K562 (cell line): ENCODE measurements around the gene CAPZB. TPM values are rescaled to one million over a fixed set of nuclear protein-coding genes. Genes with fewer than 3 reads are reported as not detected.

Experiments used
- BRCA1 ChIP-seq, 2 experiments: fragments of 450-650 bp in 1 of 2; sonication (generic) in 1 of 2; formaldehyde crosslinking in 1 of 2; IDR thresholded peaks; 2 replicates each; pipeline versions ENCODE4 v1.5.0 to v1.6.1; 2017 to 2020; ENCODE audit warnings: mild to moderate bottlenecking in 1 of 2, missing genetic modification reagents in 1 of 2
- CBFA2T3 ChIP-seq: fragments of 450-650 bp; IDR thresholded peaks from 2 replicates; pipeline ENCODE4 v1.6.1; 2017
- ESRRA ChIP-seq: fragments of 450-650 bp; IDR thresholded peaks from 2 replicates; pipeline ENCODE4 v1.6.1; 2014; ENCODE audit warnings: low read depth, mild to moderate bottlenecking, moderate library complexity, borderline replicate concordance
- KAT8 ChIP-seq: fragments of 450-650 bp; IDR thresholded peaks from 2 replicates; pipeline ENCODE4 v1.6.1; 2016; ENCODE audit warnings: low read depth, mild to moderate bottlenecking
- LCOR ChIP-seq: sonication (generic); formaldehyde crosslinking; IDR thresholded peaks from 2 replicates; pipeline ENCODE4 v1.8.0; 2022; ENCODE audit warnings: mild to moderate bottlenecking, missing genetic modification reagents
- MBD1 ChIP-seq: fragments of 250-450 bp; sonication (Bioruptor Pico); IDR thresholded peaks from 2 replicates; pipeline ENCODE4 v1.8.0; 2022; ENCODE audit warnings: inconsistent platforms
- MED1 ChIP-seq: sonication (generic); formaldehyde crosslinking; IDR thresholded peaks from 2 replicates; pipeline ENCODE4 v1.8.1; 2023; ENCODE audit warnings: missing genetic modification reagents, borderline replicate concordance
- MEIS2 ChIP-seq: fragments of 450-650 bp; IDR thresholded peaks from 2 replicates; pipeline ENCODE4 v1.6.1; 2014; ENCODE audit warnings: mild to moderate bottlenecking; ENCODE audit not compliant: partially characterized antibody
- MTA2 ChIP-seq: fragments of 450-650 bp; IDR thresholded peaks from 2 replicates; pipeline ENCODE4 v1.6.1; 2016; ENCODE audit warnings: low read depth
- MTA3 ChIP-seq: fragments of 450-650 bp; formaldehyde crosslinking; IDR thresholded peaks from 2 replicates; pipeline ENCODE4 v1.6.1; 2017; ENCODE audit warnings: mild to moderate bottlenecking, borderline replicate concordance
- PKNOX1 ChIP-seq: fragments of 450-650 bp; IDR thresholded peaks from 2 replicates; pipeline ENCODE4 v1.6.1; 2016
- SOX6 ChIP-seq: fragments of 450-650 bp; IDR thresholded peaks from 2 replicates; pipeline ENCODE4 v1.6.1; 2014; ENCODE audit warnings: mild to moderate bottlenecking
- TAF9B ChIP-seq: fragments of 450-650 bp; IDR thresholded peaks from 2 replicates; pipeline ENCODE4 v1.6.1; 2018; ENCODE audit warnings: mild to moderate bottlenecking; ENCODE audit not compliant: partially characterized antibody
- TCFL5 ChIP-seq: fragments of 250-450 bp; sonication (Bioruptor Pico); conservative IDR thresholded peaks from 2 replicates; pipeline ENCODE4 v1.6.1; 2021; ENCODE audit warnings: mild to moderate bottlenecking, moderate library complexity, matching md5 sums
- TGIF2 ChIP-seq: sonication (generic); formaldehyde crosslinking; IDR thresholded peaks from 2 replicates; pipeline ENCODE4 v1.8.1; 2022; ENCODE audit warnings: mild to moderate bottlenecking, missing genetic modification reagents, moderate library complexity
- ZBTB12 ChIP-seq: fragments of 250-450 bp; sonication (Bioruptor Pico); IDR thresholded peaks from 2 replicates; pipeline ENCODE4 v1.4.0; 2020
- ZBTB33 ChIP-seq: sonication (generic); formaldehyde crosslinking; IDR thresholded peaks from 2 replicates; pipeline ENCODE4 v1.8.1; 2023; ENCODE audit warnings: mild to moderate bottlenecking, missing genetic modification reagents
- ZNF354B ChIP-seq: fragments of 250-450 bp; sonication (Bioruptor Pico); IDR thresholded peaks from 2 replicates; pipeline ENCODE4 v1.4.0; 2020
- ZNF785 ChIP-seq: fragments of 250-450 bp; sonication (Bioruptor Pico); IDR thresholded peaks from 2 replicates; pipeline ENCODE4 v1.4.0; 2020; ENCODE audit warnings: mild to moderate bottlenecking
- polyA plus RNA-seq, 8 experiments: library from polyadenylated mRNA; depleted of rRNA in 4 of 8; stranded (reverse) in 5 of 8; unstranded in 3 of 8; fragments of >200 nt; fragmentation: Nextera tagmentation in 2 of 8; fragmentation: Illumina TruSeq in 1 of 8; extraction: Ambion mirVana in 2 of 8; extraction: Trizol in 1 of 8; gene quantifications; 2 replicates each; pipeline versions ENCODE4 v1.2.1 to v1.2.3, GENCODE V29; 2011 to 2014; ENCODE audit warnings: inconsistent platforms in 1 of 8, missing spikeins in 1 of 8
- total RNA-seq, 7 experiments: library from RNA; depleted of rRNA in 6 of 7; stranded (reverse); fragments of >200 nt in 6 of 7; fragmentation: Illumina TruSeq in 2 of 7; extraction: Trizol in 2 of 7; gene quantifications; 2 replicates each; pipeline versions ENCODE4 v1.2.1 to v1.2.3, GENCODE V29; 2011 to 2021; ENCODE audit warnings: low replicate concordance in 1 of 7
- TF ChIP-seq, protein P1 (sequence below): sonication (generic); formaldehyde crosslinking; IDR thresholded peaks from 2 replicates; pipeline ENCODE4 v1.8.0; 2022; ENCODE audit warnings: mild to moderate bottlenecking, missing genetic modification reagents, borderline replicate concordance

CAPZB gene
- total and polyA plus RNA-seq, 9 of the 15 experiments (the other 6 are each of a cell fraction or from before 2014, with no cell fraction given), result 57.6 to 297 (median 125) TPM

DNA sequence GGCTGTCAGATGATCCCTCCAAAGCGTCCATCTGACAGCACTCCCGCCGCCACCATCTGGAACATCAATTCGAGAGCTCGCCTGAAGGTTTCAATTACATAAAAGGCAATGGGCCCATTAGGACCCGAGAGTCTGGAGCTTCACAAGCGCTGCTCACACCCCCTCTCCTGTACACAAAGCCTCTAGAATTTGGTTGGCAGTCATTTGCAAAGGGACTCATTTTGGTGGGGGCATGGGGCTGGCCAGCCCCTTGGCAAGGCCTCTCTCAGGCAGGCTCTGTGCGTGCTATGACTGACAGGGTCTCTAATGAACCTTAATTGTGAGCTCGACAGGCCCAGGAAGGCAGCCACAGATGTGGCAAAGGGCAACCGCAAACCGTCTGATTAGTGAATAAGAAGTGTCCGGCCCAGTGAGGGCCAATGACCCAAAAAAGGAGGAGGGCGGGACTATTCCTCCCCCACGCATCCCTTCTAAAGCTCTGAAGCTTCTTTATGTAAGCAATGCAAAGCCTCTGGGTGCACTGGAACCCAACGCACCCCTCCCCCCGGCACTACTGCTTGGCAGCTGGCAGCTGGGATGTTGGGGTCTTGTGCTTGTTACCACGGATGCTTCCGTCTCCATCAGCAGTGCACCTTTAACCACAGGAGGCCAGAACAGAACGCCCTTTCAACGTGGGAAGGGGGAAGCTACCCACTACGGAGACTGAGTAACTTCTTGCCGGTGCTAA lies 79.4 kb downstream of the CAPZB start (continued):
- TF ChIP-seq MBD1, result no peak
- no peak for TF ChIP-seq ZNF354B (CRISPR knock-in tag)
- no peak for TF ChIP-seq TCFL5 (CRISPR knock-in tag)
- TF ChIP-seq TGIF2 (CRISPR knock-in tag), result no peak
- no peak for TF ChIP-seq ZBTB33 (CRISPR knock-in tag)
- TF ChIP-seq ZNF785 (CRISPR knock-in tag), result no peak
- TF ChIP-seq, protein P1, sequence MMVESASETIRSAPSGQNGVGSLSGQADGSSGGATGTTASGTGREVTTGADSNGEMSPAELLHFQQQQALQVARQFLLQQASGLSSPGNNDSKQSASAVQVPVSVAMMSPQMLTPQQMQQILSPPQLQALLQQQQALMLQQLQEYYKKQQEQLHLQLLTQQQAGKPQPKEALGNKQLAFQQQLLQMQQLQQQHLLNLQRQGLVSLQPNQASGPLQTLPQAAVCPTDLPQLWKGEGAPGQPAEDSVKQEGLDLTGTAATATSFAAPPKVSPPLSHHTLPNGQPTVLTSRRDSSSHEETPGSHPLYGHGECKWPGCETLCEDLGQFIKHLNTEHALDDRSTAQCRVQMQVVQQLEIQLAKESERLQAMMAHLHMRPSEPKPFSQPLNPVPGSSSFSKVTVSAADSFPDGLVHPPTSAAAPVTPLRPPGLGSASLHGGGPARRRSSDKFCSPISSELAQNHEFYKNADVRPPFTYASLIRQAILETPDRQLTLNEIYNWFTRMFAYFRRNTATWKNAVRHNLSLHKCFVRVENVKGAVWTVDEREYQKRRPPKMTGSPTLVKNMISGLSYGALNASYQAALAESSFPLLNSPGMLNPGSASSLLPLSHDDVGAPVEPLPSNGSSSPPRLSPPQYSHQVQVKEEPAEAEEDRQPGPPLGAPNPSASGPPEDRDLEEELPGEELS (CRISPR knock-in tag), result no peak
- TF ChIP-seq ESRRA, result peak; percentile 26; the same call in 1 of the 2 replicates
- peak; percentile 73 for TF ChIP-seq PKNOX1
- TF ChIP-seq ZBTB12, result no peak
- no peak for TF ChIP-seq KAT8
- TF ChIP-seq MEIS2, result peak; percentile 9
- no peak for TF ChIP-seq MTA3
- no peak for TF ChIP-seq SOX6
- TF ChIP-seq CBFA2T3, result no peak
- TF ChIP-seq TAF9B, result no peak
- no peak for TF ChIP-seq MTA2
- peak; percentile 72; the same call in 1 of the 2 replicates for TF ChIP-seq LCOR (CRISPR knock-in tag)
- TF ChIP-seq BRCA1 (IDR thresholded peaks at IDR 0.05), result no peak
- no peak for TF ChIP-seq BRCA1 (CRISPR knock-in tag; IDR thresholded peaks at IDR 0.05)
- no peak for TF ChIP-seq MED1 (CRISPR knock-in tag)
